ENCODE data around the gene GPR62. TPM values are rescaled to one million over a fixed set of nuclear protein-coding genes. Genes with fewer than 3 reads are reported as not detected.

Gene GPR62
- total and polyA plus RNA-seq, 2 of the 8 experiments (the other 6 are each of a cell fraction or from before 2014, with no cell fraction given) = 0.22 to 0.29 TPM

- no peak for TF ChIP-seq BRCA1 (IDR thresholded peaks at IDR 0.05; ENCODE audit: low read depth, low read length)
- TF ChIP-seq NRF1 (IDR thresholded peaks at IDR 0.05; ENCODE audit: low read depth, low read length) = no peak
- TF ChIP-seq SIN3A (conservative IDR thresholded peaks at IDR 0.05 in 1 of 2, IDR thresholded peaks at IDR 0.05 in 1 of 2; ENCODE audit: low read depth in 1 of 2, low read length in 2 of 2) = peak; percentile 75; a peak in 2 of 4 replicates
- TF ChIP-seq CHD1 (IDR thresholded peaks at IDR 0.05; ENCODE audit: low read depth, low read length) = no peak
- TF ChIP-seq MAX (IDR thresholded peaks at IDR 0.05) = peak; percentile 72
- TF ChIP-seq TAF7 (optimal IDR thresholded peaks at IDR 0.05; ENCODE audit: borderline replicate concordance, low read depth, low read length) = peak; percentile 65
- no peak for TF ChIP-seq JUND (IDR thresholded peaks at IDR 0.05; ENCODE audit: low read length)
- no peak for TF ChIP-seq USF2 (IDR thresholded peaks at IDR 0.05; ENCODE audit: low read length)
- TF ChIP-seq BACH1 (IDR thresholded peaks at IDR 0.05; ENCODE audit: low read length) = no peak
- no peak for TF ChIP-seq PHF8 (conservative IDR thresholded peaks at IDR 0.05; ENCODE audit: low read depth, low read length)
- TF ChIP-seq NANOG (IDR thresholded peaks at IDR 0.05; ENCODE audit: insufficient read depth, low read depth, low read length, poor library complexity, severe bottlenecking) = no peak
- peak in 1 of 2 experiments; percentile 62; a peak in 1 of 3 replicates for TF ChIP-seq EP300 (IDR thresholded peaks at IDR 0.05; ENCODE audit: borderline replicate concordance in 1 of 2, low read depth in 2 of 2, low read length in 2 of 2)
- peak; percentile 78; the same call in 1 of the 2 replicates for TF ChIP-seq GABPA (IDR thresholded peaks at IDR 0.05; ENCODE audit: borderline replicate concordance, insufficient read depth, low read length)
- TF ChIP-seq CHD2 (IDR thresholded peaks at IDR 0.05; ENCODE audit: low read length) = no peak
- peak; percentile 79; the same call in 1 of the 2 replicates for TF ChIP-seq TCF12 (IDR thresholded peaks at IDR 0.05; ENCODE audit: low read depth, low read length)
- peak; percentile 40; the same call in 1 of the 2 replicates for TF ChIP-seq KDM5A (IDR thresholded peaks at IDR 0.05; ENCODE audit: low read length)
Observed at GRCh38 chr3:52001443-52001974, 46.3 kb downstream of the GPR62 start (continued).

Data from H1 (cell line).